HL-60 (cell line): ENCODE measurements around the gene UBE2Q2.

Source experiments
- DNase-seq, 2 experiments: peaks; one replicate each; pipeline ENCODE4 v3.0.0-alpha.2; 2010 to 2020; ENCODE audit warnings: low read depth in 1 of 2, low spot score in 1 of 2
- H3K27ac ChIP-seq: fragments of 250-450 bp; sonication (Bioruptor Pico); replicated peaks from 2 replicates; pipeline ENCODE4 v1.5.1; 2020; ENCODE audit warnings: mild to moderate bottlenecking, moderate library complexity
- H3K27me3 ChIP-seq: fragments of 250-450 bp; sonication (Bioruptor Pico); 2 replicates; pipeline ENCODE4 v1.5.1; 2021; ENCODE audit warnings: mild to moderate bottlenecking, moderate library complexity; ENCODE audit not compliant: insufficient read depth, poor library complexity, severe bottlenecking
- H3K4me3 ChIP-seq: replicated peaks from 2 replicates; pipeline ENCODE4 v1.5.1; 2011; ENCODE audit warnings: mild to moderate bottlenecking, control low read depth, low read length; ENCODE audit not compliant: insufficient read depth
- CTCF ChIP-seq: IDR thresholded peaks from one replicate; pipeline ENCODE4 v1.5.1; 2011; ENCODE audit warnings: low read length, control low read depth, inconsistent platforms; ENCODE audit not compliant: insufficient read depth
- GABPA ChIP-seq: IDR thresholded peaks from 2 replicates; pipeline ENCODE4 v1.6.1; 2012; ENCODE audit warnings: low read depth
- POLR2AphosphoS5 ChIP-seq: IDR thresholded peaks from 2 replicates; pipeline ENCODE4 v1.6.1; 2012; ENCODE audit warnings: low read depth
- SPI1 ChIP-seq: IDR thresholded peaks from 2 replicates; pipeline ENCODE4 v1.6.1; 2012; ENCODE audit warnings: low read depth, mild to moderate bottlenecking, borderline replicate concordance
- TF ChIP-seq, protein P1 (sequence below): IDR thresholded peaks from 2 replicates; pipeline ENCODE4 v1.6.1; 2012; ENCODE audit warnings: low read depth; ENCODE audit not compliant: insufficient replicate concordance

UBE2Q2 gene

GRCh38 chr15:75840659-75841058 lies 2.6 kb upstream of the UBE2Q2 start:
- DNase-seq: no peak
- TF ChIP-seq POLR2AphosphoS5 (no peak), CTCF (no peak), SPI1 (no peak), GABPA (no peak)
- TF ChIP-seq, protein P1, sequence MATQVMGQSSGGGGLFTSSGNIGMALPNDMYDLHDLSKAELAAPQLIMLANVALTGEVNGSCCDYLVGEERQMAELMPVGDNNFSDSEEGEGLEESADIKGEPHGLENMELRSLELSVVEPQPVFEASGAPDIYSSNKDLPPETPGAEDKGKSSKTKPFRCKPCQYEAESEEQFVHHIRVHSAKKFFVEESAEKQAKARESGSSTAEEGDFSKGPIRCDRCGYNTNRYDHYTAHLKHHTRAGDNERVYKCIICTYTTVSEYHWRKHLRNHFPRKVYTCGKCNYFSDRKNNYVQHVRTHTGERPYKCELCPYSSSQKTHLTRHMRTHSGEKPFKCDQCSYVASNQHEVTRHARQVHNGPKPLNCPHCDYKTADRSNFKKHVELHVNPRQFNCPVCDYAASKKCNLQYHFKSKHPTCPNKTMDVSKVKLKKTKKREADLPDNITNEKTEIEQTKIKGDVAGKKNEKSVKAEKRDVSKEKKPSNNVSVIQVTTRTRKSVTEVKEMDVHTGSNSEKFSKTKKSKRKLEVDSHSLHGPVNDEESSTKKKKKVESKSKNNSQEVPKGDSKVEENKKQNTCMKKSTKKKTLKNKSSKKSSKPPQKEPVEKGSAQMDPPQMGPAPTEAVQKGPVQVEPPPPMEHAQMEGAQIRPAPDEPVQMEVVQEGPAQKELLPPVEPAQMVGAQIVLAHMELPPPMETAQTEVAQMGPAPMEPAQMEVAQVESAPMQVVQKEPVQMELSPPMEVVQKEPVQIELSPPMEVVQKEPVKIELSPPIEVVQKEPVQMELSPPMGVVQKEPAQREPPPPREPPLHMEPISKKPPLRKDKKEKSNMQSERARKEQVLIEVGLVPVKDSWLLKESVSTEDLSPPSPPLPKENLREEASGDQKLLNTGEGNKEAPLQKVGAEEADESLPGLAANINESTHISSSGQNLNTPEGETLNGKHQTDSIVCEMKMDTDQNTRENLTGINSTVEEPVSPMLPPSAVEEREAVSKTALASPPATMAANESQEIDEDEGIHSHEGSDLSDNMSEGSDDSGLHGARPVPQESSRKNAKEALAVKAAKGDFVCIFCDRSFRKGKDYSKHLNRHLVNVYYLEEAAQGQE: no peak
- no peak overlapping the region for H3K4me3 ChIP-seq
- no peaks in the 10 kb centered on the region for H3K27me3 ChIP-seq
- no peak overlapping the region for H3K27ac ChIP-seq

DNA sequence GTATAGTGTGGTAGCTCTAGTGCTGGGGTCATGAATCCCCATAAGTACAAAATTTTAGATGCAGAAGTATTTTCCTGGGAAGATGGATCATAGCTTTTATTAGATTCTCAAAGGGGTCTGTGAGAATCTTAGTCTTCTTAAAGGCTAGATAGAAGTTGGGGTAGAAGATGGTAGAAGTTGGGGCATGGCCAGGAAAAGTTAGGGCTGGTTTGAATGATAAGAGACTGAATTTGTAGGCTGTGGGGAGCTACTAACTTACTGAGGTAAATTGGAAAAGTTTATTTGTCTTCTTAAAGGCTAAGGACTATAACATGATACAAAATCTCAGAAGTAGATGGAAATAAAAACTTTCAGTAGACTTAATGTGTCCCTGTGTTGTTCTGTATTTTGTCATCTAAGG lies 1.6 kb upstream of the UBE2Q2 start:
- DNase-seq: no peak
- Histone ChIP-seq H3K4me3 (no peak overlapping the region), H3K27ac (no peak overlapping the region), H3K27me3 (no peaks in the 10 kb centered on the region)
- TF ChIP-seq CTCF (no peak), GABPA (no peak), POLR2AphosphoS5 (no peak), SPI1 (no peak)
- TF ChIP-seq, protein P1: no peak

DNA sequence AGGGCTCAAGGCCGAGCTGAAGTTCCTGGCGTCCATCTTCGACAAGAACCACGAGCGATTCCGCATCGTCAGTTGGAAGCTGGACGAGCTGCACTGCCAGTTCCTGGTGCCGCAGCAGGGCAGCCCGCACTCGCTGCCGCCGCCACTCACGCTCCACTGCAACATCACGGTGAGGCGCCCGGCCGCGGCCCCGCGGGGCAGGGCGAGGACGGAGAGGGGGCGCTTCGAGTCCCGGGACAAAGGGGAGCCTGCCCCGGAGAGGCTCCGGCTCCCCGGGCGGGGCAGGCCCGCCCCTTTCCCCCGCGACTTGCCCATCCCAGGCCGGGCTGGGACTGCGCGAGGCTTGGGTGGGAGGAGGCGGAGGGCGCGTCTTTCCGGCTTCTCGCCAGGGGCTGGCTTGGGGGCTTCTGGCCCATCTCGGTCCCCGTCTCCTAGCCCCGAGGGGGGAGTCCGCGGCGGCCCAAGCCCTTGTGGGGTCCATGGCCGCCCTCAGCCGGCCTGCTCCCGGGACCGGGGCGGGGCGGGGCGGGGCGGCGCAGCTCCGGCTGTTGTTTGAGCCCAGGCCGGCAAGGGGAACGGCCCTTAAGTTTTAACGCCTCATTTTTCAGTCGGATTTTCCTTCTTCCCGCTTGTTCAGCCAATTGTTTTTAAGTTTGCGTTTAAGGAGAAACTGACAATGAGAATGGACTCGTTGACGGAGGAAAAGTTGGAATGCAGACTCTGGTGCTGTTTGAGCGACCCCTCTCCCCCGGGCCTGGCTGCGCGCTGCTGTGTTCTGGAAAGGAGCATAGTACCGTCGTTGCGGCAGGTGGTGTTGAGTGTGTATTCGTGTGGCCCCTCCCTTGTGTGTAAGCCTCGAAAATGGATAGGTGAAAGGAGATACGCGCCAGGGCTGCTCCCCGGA lies 683 bp downstream of the UBE2Q2 start:
- Histone ChIP-seq H3K27ac (peak overlapping the region; percentile 90), H3K27me3 (no peaks in the 10 kb centered on the region), H3K4me3 (peak overlapping the region; percentile 66)
- peak; percentile 39 to 40 for DNase-seq
- TF ChIP-seq GABPA (no peak), SPI1 (no peak), CTCF (no peak), POLR2AphosphoS5 (no peak)
- TF ChIP-seq, protein P1: no peak
